ENCODE measurements around the gene PPM1M.

PPM1M gene

DNA sequence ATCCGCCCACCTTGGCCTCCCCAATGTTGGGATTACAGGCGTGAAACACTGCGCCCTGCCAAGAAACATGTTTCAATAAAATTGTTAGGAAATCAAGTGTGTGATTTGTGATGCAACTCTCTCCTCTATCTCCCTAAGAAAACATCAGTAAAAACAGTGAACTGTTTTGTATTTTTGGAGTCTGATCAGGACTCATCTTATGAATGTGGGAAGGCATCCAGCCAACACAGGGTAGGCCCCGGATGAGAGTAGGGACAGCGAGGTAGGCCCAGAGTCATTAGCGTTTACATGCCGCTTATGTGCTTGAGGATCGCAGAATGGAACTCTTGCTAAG, 41.2 kb downstream of the PPM1M start:
- H3K4me3 ChIP-seq (replicated peaks in 1 of 2; ENCODE audit: low read depth in 2 of 2, low read length in 2 of 2) = peak overlapping the region; percentile 78 to 91
- peak; percentile 63 to 70 for DNase-seq (ENCODE audit: low read depth in 2 of 2)
- TF ChIP-seq, protein P1, sequence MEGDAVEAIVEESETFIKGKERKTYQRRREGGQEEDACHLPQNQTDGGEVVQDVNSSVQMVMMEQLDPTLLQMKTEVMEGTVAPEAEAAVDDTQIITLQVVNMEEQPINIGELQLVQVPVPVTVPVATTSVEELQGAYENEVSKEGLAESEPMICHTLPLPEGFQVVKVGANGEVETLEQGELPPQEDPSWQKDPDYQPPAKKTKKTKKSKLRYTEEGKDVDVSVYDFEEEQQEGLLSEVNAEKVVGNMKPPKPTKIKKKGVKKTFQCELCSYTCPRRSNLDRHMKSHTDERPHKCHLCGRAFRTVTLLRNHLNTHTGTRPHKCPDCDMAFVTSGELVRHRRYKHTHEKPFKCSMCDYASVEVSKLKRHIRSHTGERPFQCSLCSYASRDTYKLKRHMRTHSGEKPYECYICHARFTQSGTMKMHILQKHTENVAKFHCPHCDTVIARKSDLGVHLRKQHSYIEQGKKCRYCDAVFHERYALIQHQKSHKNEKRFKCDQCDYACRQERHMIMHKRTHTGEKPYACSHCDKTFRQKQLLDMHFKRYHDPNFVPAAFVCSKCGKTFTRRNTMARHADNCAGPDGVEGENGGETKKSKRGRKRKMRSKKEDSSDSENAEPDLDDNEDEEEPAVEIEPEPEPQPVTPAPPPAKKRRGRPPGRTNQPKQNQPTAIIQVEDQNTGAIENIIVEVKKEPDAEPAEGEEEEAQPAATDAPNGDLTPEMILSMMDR (IDR thresholded peaks at IDR 0.05; ENCODE audit: low read depth, low read length) = no peak

DNA sequence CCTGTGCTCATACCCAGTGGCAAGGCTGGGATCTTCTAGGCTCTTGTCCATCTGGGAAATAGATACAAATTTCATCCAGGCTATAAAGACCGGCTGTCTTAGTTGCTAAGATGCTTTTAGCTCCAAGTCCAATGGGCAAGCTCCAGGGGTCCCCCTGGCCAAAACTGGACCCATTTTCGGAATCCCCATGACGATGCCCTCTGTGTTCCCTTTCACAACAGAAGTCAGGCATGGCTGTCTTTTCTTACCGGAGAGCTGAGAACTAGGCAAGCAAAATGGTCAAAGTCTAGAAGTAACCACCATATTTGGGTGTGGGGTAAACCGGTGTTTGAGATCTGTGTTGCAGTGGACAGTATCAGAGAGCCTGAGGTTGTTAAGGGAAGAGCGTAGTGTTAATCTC, 43.1 kb downstream of the PPM1M start:
- DNase-seq (ENCODE audit: low read depth in 2 of 2) = no peak
- TF ChIP-seq, protein P1 (IDR thresholded peaks at IDR 0.05; ENCODE audit: low read depth, low read length) = no peak
- peak overlapping the region; percentile 78 to 91 for H3K4me3 ChIP-seq (replicated peaks in 1 of 2; ENCODE audit: low read depth in 2 of 2, low read length in 2 of 2)

DNA sequence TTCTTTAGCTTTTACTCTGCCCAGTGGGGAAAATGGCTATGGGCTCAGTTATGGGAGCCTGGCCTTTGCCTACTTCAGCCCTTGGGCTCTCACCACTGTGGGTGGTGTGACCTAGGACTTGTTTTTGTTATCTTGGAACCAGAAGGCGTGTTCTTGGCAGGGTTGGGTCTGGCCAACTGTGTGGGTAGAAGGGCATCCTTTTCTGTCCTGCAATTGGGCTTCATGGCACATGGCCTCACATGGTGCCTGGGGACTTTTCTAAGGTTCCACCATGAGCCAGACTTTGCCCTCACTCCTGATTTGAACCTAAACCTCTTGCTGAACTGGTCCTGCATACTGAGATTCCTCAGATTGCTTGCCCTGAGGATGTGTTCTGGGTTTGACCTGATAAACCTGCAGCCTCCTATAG, 43.8 kb downstream of the PPM1M start:
- no peak for DNase-seq (ENCODE audit: low read depth in 2 of 2)
- TF ChIP-seq, protein P1 (IDR thresholded peaks at IDR 0.05; ENCODE audit: low read depth, low read length) = no peak
- no peak overlapping the region for H3K4me3 ChIP-seq (replicated peaks in 1 of 2; ENCODE audit: low read depth in 2 of 2, low read length in 2 of 2)

DNA sequence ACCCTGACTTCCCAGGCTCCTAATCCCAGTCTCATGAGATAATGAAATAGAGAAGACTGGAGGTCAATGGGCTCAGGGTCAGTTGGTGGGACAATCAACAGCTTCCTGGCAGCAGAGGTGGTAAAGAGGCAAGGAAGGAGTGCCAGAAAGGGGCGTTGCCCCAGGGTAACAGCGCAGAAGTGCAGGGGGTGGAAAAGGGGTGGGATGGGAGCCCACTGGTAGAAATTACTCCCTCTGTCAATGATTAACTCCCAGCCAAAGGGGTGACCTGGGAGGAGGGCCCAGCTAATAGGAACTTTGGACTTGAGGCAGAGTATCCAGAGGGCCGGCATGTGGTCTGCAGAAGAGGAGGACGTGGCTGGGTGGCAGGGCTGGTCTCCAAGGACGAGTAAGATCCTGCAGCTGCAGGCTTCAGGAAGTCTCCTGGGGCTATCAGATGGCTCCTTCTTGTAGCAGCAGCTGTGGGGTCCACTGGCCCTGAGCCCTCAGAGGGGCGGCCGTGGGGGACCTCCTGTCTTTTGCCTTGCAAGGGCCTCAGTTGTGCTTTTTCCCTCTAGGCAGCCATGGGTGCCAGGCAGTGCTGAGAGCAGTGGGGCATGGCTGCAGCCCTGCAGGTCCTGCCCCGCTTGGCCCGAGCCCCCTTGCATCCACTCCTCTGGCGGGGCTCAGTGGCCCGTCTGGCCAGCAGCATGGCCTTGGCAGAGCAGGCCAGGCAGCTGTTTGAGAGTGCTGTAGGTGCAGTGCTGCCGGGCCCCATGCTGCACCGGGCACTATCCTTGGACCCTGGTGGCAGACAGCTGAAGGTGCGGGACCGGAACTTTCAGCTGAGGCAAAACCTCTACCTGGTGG, 44.4 kb downstream of the PPM1M start:
- TF ChIP-seq, protein P1 (IDR thresholded peaks at IDR 0.05; ENCODE audit: low read depth, low read length) = peak; percentile 5
- no peak overlapping the region for H3K4me3 ChIP-seq (replicated peaks in 1 of 2; ENCODE audit: low read depth in 2 of 2, low read length in 2 of 2)
- DNase-seq (ENCODE audit: low read depth in 2 of 2) = no peak

DNA sequence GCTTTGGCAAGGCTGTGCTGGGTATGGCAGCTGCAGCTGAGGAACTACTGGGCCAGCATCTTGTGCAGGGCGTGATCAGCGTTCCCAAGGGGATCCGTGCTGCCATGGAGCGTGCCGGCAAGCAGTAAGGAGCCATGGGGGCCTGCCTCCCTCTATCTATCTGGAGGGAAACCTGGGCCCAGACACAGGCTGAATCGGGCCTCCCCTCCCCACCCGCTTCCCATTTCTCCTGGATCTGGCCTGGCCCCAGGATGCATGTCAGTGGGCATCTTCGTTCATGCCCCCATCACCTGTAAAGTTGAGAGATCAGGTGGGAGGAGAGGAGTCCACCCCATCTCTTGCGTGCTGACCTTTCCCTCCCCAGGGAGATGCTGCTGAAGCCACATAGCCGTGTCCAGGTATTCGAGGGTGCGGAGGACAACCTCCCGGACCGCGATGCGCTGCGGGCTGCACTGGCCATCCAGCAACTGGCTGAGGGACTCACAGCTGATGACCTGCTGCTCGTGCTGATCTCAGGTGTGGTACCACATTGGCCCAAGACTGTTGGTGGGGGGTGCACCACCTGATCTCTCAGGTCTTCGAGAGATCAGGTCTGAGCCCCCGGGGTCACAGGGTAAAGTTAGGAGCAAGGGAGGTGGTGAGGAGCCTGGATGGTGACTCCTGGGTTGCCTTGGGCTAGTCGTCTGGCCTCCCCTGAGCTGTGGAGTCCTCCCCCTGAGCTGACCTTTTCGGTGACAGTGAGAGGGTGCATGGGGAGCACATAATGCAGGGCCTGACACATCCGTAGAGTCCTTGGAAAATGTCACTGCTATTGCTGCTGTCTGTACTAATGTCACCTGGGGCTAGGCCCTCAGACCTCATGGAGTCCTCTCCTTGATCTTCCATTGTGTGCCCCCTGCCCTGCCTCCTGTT, 45.3 kb downstream of the PPM1M start:
- TF ChIP-seq, protein P1 (IDR thresholded peaks at IDR 0.05; ENCODE audit: low read depth, low read length) = no peak
- H3K4me3 ChIP-seq (replicated peaks in 1 of 2; ENCODE audit: low read depth in 2 of 2, low read length in 2 of 2) = no peak overlapping the region
- no peak for DNase-seq (ENCODE audit: low read depth in 2 of 2)

DNA sequence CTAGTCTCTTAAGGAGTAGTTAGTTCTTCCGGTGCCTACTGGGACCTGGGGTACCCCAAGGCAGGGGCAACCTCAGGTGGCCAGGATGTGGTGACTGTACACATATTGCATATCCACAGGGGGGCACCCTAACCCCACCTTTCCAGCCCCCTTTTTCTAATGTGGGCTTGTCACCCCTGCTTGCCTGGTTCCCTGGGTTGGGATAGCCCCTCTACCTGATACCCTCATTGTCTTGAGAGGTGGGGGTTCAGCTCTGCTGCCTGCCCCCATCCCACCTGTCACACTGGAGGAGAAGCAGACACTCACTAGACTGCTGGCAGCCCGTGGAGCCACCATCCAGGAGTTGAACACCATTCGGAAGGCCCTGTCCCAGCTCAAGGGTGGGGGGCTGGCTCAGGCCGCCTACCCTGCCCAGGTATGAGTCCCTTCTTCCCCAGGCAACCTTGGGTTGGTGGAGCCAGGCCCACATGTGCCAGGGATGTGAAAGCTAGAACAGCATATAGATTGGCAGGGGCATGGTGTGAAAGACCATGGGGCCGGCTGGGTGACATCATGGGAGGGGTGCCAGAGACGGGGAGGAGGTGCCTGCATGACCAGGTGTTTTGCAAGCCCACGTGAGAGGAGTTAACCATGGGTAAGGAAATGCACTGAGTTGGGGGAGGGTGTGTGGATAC, 46.1 kb downstream of the PPM1M start:
- no peak overlapping the region for H3K4me3 ChIP-seq (replicated peaks in 1 of 2; ENCODE audit: low read depth in 2 of 2, low read length in 2 of 2)
- DNase-seq (ENCODE audit: low read depth in 2 of 2) = peak in 1 of 2 donors; percentile 39
- TF ChIP-seq, protein P1 (IDR thresholded peaks at IDR 0.05; ENCODE audit: low read depth, low read length) = peak; percentile 38
